Adrenal gland (tissue), 5 donors: ENCODE measurements around the gene IKZF2.

Experiments used
- CTCF ChIP-seq, 6 experiments: fragments of 450-650 bp in 4 of 6; fragments of 200-600 bp in 2 of 6; sonication (generic) in 1 of 6; IDR thresholded peaks; 1 replicate in 5 of 6; 2 replicates in 1 of 6; pipeline versions ENCODE4 v1.5.1 to v1.8.0; 2016 to 2021; ENCODE audit warnings: antibody characterized with exemption in 6 of 6, mild to moderate bottlenecking in 2 of 6, moderate library complexity in 1 of 6
- POLR2A ChIP-seq, 2 donors: fragments of 450-650 bp; IDR thresholded peaks; one replicate each; pipeline ENCODE4 v1.6.1; 2017; ENCODE audit warnings: antibody characterized with exemption in 2 of 2, mild to moderate bottlenecking in 2 of 2, moderate library complexity in 1 of 2
- donor health status: DM: no; HTN: no; CAD: no.

GRCh38 chr2:213145715-213146242 is 5.6 kb downstream of the IKZF2 start:
- TF ChIP-seq CTCF (IDR thresholded peaks at IDR 0.05) (no peak), POLR2A (IDR thresholded peaks at IDR 0.05) (no peak)
